Dermis blood vessel endothelial cell (primary cell): ENCODE results near the gene LRRC19. TPM values are rescaled to one million over a fixed set of nuclear protein-coding genes. Genes with fewer than 3 reads are reported as not detected.

Experiments used
- DNase-seq: peaks from one replicate; pipeline ENCODE4 v3.0.0; 2010
- total RNA-seq: library from RNA; depleted of rRNA; stranded (reverse); fragments of >200 nt; gene quantifications from 2 replicates; pipeline ENCODE4 v1.2.3, GENCODE V29; 2014

Gene LRRC19, protein sequence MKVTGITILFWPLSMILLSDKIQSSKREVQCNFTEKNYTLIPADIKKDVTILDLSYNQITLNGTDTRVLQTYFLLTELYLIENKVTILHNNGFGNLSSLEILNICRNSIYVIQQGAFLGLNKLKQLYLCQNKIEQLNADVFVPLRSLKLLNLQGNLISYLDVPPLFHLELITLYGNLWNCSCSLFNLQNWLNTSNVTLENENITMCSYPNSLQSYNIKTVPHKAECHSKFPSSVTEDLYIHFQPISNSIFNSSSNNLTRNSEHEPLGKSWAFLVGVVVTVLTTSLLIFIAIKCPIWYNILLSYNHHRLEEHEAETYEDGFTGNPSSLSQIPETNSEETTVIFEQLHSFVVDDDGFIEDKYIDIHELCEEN
- not detected in 2 replicates for total RNA-seq

DNA sequence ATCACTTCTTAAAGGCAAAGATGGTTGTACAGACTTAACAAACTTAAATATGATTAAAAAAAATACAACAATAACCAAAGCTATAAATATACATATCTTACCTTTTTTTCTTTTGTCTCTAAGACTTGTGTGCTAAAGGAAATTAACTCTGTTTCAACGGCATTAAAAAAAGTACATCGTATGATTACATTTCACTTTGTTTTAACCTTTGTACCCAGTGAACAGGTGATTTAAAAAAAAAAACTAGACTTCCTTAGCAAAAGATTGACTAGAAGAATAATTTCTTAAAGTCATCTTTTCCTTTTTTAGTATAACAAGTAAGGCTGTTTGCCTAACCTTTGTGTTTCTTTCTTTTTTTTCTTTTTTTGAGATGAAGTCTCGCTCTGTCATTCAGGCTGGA lies at the start of gene LRRC19:
TSS of gene LRRC19 (minus strand) at position 182 of the 400 bp plus-strand sequence. CDS start 5,978 bp downstream, outside the sequence.
- no peak for DNase-seq

DNA sequence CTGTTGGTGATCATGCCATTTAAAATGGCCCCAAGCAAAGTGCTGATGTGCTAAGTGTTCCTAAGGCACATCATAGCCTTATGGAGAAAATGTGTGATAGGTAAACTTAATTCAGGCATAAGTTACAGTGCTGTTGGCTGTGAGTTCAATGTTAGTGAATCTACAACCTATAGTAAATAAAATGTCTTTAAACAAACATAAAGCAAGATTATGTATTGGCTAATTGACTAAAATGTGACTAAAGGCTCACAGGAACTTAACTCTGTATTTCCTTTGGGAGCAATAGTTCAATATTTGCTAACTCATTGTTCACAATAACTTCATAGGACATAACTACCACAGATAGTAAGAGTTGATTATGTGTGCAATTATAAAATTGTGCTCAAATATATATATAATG lies 49.4 kb upstream of the LRRC19 start:
- no peak for DNase-seq

DNA sequence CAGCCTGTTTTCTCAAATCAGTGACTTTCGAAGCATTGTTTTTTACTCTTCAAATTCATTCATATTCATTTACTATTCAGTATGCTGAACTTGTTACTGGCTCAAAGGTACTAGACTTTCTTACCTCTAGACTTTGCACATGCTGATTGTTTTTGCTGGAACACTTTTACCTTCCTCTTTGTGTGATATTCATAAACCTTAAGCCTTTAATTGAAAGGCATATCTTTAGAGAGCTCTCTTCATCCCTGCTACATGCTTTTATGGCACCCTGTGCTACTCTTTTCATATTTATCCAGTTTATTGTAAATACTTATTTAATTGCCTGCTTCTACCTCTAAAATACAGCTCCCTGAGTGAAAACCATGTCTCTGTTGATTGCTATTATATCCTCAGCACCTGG lies 48.7 kb upstream of the LRRC19 start:
- DNase-seq, result no peak

DNA sequence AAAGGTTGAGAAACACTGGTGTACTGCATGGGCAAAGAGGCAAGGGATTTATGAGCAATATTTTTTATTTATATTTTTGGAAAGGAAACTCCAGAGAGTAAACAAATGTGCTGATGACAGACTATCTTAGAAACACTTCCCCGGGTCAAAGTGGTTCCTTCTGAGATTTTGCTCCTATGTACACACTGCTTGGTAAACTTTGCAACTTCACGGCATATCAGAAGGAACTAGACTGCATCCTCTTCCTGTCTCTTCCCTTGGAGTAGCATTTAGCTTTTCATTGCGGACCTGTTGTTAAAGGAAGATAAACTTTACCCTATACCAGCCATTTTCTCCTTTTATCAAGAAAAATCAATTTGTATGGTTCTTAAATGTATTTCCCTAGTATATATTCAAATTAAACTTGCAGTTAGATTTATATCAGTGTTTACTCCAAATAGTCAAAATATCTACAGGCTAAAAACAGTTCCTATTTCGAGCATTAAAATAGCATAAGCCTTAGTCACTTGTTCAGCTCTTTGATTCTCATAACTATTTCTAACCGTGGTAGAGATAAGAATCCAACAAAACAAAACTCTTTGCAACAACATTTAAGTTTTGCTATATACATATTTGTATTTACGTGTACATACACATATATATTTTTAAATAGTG lies 48.0 kb upstream of the LRRC19 start:
- DNase-seq, result peak; percentile 91

DNA sequence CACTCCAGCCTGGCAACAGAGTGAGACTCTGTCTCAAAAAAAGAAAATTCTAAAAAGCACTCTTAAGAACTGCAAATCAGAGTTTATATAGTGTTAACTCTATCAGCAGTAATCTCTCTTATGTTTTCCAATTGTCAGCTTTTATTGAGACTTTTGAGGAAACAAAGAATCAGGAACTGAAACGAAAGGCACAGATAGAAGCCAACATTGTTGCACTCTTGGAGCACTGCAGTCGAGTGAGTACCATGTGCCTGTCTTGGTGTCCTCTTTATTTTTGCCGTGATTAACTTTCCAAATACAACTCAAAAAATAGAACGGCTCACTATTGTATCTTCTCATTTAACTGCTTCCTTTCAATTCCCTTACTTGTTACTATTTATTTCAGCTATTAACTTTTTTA lies 41.7 kb upstream of the LRRC19 start:
- no peak for DNase-seq

DNA sequence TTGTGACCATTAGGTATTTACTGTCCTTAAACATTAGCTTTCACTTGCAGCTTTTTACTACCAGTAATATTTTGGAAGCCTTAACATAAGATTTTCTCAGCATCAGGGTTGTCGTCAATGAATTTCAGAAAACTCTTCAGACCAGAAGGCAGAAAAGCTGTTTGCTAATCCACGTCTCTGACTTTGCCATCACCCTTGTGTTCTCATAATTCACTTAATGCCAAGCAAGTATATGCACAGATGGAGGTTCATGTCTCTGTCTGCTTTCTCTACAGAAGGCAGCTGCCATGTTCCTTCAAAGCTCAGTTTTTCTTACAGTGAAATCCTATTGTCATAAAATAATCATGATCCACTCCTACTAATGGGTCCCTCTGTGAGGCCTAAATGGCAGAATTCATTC lies 37.7 kb upstream of the LRRC19 start:
- DNase-seq, result no peak

DNA sequence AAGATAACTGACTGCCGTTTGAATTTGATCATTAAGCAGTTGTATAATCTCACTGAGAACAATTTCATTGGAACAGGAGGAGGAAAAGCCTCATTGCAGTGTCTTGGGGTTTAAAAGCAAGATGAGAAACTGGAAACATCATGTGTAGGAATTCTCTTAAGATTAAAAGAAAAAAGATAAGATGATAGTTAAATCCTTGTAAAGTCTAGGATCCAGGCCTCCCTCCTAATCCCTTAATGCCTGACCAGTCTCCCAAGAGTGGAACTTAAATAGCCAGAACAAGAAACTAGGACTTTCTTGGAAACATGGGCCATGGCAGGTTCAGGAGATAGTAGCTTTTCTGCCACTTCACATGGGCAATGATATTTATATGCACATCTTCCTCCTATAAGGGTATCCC lies 37.0 kb upstream of the LRRC19 start:
- no peak for DNase-seq

DNA sequence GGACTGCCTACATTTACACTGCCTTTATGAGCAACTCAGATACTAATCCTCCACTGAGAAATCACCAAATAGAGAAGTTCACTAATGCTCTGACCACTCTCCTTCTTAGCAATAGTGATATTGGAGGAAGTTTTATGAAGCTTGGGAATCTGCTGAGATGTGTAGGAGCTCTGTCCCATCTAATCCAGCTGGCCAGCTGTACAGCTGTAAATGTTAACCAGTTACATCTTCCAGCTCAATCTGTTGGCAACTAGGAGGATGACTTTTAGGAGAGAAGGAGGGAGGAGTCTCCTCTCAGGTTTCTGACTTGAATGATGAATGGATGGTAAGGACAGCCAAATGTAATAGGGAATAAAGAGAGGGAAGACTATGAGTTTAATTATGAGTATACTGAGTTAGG lies 36.3 kb upstream of the LRRC19 start:
- DNase-seq, result no peak

DNA sequence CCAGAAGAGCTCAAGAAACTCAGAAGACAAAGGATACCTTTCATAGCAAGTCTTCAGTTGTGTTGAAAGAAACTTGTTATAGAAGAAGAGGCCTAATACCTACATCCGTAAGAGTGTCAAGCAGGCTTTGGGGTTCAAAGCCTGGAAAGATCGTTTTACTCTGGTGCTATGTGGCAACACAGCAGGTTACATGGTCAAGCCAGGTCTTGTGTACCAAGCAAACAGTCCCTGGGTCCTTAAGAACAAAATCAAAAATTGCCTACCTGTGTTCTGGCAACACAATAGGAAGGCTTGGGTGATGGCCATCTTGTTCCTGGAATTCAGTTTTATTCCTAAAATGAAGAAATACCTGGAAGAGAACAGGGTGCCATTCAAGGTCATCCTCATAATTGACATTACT lies 32.0 kb upstream of the LRRC19 start:
- DNase-seq, result no peak

DNA sequence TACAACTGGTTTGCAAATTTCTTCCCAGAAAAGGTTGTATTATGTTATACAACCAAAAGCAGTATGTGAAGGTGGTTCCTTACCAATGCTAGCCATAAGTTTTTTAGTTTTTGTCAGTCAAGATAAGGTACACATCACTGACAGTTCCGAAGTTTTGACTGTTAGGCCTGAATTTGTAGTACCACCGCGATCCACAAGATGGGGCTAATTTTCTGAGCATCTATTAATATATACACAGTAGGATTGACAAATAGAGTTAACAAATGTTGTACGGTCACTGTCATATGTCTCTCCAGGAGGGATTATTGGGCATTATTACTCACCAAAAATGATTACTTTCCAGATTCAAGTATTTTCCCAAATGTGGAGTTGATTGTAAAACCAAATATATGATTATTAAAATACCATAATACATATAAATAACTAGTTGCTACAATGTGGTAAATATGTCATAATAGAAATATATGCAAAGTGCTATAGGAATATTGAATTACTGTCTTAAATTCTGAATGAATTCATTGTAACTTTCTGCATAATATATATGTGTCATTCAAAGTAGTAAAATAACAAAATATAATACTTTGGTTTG lies 28.4 kb upstream of the LRRC19 start:
- DNase-seq, result peak; percentile 77

DNA sequence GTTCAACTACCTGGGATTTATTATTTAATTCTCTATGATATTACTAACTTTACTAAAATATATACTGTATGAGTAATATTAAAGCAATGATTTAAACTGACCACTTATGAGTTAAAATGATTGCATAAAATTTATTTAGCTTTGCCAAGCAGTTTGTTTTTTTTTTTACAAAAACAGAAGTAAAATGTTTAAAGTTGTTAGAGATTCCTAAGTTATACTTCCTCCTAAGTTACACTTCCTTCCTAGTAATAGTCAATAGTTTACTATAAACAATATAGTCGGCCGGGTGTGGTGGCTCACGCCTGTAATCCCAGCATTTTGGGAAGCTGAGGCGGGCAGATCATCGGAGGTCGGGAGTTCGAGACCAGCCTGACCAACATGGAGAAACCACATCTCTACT lies 23.7 kb upstream of the LRRC19 start:
- DNase-seq, result no peak

DNA sequence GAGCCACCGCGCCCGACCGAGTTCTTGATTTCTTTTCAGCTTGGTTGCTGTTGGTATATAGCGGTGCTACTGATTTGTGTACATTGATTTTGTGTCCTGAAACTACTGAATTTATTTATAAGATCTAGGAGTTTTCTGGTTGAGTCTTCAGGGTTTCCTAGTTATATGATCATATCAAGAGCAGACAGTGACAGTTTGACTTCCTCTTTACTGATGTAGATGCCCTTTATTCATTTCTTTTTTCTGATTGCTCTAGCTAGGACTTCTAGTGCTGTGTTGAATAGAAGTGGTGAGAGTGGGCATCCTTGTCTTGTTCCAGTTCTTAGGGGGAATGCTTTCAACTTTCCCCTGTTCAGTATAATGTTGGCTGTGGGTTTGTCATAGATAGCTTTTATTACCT lies 17.4 kb upstream of the LRRC19 start:
- DNase-seq, result no peak

DNA sequence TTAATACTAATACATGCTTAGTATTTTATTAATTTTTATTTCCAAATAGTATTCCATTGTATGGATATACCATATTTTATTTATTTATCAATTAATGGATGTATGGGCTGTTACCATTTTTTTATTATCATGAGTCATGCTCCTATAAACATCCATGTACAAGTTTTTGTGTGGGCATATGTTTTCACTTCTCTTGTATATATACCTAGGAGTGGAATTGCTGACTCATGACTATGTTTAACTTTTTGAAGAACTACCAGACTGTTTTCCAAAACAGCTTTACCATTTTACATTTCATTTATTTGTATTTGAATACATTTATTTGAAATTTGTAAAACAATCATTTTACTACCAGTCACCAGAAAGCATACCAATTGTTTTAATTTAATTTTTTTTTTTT lies 14.1 kb upstream of the LRRC19 start:
- no peak for DNase-seq

DNA sequence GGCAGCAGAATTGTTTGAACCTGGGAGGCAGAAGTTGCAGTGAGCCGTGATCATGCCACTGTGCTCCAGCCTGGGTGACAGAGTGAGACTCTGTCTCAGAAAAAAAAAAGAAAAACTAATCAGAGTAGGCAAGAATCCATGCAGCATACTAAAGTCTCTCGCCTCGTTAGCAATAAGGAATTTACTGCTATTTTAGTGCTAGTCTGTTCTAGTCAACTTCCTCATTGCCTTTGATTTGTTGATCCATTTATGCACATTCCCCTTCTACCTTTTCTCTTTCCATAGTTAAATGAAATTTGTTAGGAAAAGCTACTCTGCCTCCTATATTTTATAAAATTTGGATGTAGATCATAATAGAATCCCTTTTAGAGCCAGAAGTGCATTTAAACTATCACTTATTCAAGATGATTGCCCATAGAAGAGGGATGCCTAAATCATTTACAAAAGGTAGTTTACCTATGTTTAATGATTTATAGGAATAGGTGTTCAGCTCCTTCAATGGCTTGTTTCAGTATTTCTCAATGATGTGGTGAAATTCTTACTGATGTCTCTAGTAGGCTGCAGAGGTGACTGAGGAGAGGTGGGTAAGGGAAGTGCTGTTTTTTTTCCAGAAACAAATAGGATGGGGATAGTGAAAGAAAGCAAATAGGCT lies 1.9 kb downstream of the LRRC19 start:
- no peak for DNase-seq

DNA sequence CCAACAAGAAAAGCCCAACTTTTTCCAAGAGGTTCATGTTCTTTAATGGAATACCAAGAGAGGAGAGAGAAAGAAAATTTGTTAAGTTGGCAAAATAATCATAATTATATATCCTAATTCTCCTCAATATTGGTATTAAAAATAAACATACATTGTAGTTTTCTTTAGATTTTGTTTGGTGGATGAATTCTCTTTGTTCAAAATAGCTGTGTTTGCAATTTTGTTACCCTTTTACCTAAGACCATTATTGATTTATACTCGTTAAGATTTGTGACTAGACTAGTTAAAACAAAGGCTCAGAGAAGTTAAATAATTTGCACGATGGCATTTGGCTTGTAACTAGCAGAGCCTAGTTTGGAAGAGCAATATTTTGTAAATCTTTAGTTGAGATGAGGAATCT lies 9.7 kb downstream of the LRRC19 start:
- no peak for DNase-seq

DNA sequence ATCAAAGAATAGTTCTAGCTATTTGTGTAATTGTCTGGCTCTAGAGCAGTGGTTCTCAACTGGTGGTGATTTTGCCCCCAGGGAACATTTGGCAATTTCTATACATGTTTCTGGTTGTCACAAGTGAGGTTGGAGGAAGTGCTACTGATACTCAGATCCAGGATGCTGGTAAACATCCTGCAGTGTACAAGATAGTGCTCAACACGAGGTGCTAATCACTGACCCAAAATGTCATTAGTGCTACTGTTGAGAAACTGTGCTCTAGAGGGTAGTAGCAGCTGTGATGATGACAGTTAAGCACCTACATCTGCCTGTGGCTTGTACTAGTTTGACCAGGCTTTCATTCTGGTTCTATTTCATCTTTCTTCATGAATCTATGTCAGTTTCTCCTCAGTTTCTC lies 22.1 kb downstream of the LRRC19 start:
- DNase-seq, result no peak

DNA sequence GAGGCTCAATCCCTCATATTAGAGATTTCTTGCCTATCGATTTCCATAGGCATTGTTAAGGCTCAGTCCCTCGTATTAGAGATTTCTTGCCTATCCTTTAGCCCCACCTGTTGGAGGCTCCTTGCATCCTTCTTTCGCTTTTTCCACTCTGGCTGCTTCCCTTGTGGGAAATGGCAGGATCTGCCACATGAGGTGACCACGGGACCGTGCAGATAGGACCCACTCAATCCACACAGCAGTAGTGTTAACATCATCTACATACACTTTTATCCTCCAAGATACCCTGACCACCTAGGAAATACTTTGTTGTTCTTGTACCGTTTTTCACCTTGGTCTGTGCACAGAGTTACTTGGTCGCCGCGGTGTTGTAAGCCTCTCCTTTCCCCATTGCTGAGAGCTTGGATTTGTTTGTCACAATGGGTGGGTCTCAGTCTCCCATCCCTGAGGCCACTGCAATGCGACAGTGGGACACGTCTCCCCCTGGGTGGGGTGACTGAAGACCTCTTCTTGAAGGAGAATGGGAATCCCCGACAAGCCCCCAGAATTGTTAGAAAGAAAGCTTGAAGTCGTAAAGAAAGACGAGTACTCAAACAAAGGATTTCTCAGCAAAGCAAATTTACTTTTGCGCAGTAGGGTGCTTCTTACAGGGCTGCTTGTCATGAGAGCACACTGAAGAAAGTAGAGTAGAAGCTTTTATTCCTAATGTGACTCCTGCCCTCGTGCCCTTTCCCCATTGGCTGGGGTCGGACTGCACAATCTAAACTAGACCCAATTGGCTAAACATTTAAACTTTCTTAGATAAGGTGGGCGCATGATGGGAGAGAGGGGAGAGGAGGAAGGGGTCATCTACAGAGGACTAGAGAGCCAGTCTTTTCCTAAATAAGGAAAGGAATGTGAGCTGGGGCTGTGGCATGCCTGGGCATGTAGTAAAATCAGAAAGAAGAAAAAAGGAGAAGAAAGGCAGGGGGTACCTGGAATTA lies 29.5 kb downstream of the LRRC19 start:
- peak; percentile 73 for DNase-seq

DNA sequence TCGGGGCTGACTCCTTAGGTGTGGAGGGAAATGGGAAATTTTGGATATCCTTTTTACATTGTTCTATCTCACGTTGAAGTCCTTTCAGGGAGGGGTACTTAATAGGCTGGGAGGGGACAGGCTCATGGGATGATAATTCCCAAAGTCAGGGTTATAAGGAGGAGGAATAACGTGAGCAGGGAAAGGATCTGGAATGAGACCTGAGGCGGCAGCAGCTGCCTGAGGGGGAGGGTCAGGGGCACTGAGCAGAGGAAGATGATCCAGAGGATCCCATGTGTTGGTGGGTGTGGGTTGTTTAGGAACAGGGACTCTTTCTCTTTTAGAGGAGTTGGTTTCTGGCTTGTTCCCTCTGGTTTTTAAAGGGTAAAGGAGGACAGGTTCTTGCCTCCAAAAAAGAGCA lies 30.5 kb downstream of the LRRC19 start:
- DNase-seq, result no peak

DNA sequence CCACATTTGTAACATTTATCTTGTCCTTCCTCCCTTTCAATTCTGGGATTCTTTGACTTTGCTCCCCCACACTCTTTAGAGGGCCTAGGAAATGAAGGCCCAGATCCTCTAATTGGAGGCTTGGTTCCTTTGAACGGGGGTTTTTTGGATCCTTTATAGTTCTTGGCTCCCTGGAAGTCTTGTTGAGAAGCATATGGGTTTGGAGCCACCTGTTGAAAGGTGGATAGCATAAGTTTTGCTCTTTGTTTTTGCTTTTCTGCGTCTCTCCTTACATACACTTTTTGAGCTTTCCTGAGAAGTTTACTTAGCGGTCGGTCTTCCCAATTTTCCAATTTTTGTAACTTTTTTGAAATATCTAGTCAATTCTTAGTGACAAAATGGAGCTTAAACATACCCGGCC lies 31.5 kb downstream of the LRRC19 start:
- DNase-seq, result no peak

DNA sequence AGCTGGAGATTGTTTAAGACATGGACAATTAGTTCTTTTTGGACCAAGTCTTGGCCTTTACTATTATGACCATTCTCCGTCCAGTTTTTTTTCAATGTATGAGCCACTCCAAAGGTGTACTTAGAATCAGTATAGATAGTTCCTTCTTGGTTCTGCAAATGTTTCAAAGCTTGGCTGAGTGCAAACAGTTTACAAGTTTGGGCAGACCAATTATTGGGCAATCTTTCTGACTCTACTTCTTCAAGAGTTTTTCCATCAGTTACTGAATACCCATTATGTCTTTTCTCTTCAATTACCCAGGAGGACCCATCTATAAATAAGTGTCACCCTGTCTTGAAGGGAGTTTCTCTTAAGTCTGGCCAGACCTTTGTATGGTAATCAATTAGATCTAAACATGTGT lies 33.8 kb downstream of the LRRC19 start:
- no peak for DNase-seq

DNA sequence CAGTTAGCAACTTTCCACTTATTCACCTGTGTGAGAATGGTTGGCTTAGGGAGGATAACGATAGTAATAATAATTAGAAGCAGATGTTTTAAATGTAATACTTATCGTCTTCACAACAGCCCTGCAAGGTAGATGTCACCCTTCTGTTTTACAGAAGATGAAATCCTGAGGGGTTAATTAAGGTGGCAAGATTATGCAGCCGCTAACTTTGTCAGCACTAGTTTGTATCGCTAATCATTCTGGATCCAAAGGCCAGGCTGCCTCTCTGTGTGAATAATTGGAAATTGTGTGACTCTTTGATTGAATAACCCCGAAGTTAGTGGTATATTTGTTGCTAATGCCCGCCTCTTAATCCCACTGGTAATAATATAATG lies 48.6 kb downstream of the LRRC19 start:
- no peak for DNase-seq
